T-helper 1 cell treated with Interleukin-12 subunit alpha and Interleukin-12 subunit beta and Interleukin-4 antibody, amounts not matched to agents 30 μg/mL and 1 μg/mL, for 36 hours (primary cell): Measurements from ENCODE around the gene HAS3.

Source experiments
- H3K27ac Mint-ChIP-seq: one replicate; pipeline ENCODE4 v1.8.0; 2021; ENCODE audit warnings: mild to moderate bottlenecking, mixed read lengths
- H3K27me3 Mint-ChIP-seq: one replicate; pipeline ENCODE4 v1.8.0; 2021; ENCODE audit warnings: low read depth, mixed read lengths
- H3K36me3 Mint-ChIP-seq: one replicate; pipeline ENCODE4 v1.8.0; 2021; ENCODE audit warnings: low read depth, mixed read lengths
- H3K4me1 Mint-ChIP-seq: one replicate; pipeline ENCODE4 v1.8.0; 2021; ENCODE audit warnings: low read depth, mixed read lengths
- H3K4me3 Mint-ChIP-seq: one replicate; pipeline ENCODE4 v1.8.0; 2021; ENCODE audit warnings: mild to moderate bottlenecking, moderate library complexity, mixed read lengths
- H3K9me3 Mint-ChIP-seq: one replicate; pipeline ENCODE4 v1.8.0; 2021; ENCODE audit warnings: mixed read lengths

Gene HAS3

DNA sequence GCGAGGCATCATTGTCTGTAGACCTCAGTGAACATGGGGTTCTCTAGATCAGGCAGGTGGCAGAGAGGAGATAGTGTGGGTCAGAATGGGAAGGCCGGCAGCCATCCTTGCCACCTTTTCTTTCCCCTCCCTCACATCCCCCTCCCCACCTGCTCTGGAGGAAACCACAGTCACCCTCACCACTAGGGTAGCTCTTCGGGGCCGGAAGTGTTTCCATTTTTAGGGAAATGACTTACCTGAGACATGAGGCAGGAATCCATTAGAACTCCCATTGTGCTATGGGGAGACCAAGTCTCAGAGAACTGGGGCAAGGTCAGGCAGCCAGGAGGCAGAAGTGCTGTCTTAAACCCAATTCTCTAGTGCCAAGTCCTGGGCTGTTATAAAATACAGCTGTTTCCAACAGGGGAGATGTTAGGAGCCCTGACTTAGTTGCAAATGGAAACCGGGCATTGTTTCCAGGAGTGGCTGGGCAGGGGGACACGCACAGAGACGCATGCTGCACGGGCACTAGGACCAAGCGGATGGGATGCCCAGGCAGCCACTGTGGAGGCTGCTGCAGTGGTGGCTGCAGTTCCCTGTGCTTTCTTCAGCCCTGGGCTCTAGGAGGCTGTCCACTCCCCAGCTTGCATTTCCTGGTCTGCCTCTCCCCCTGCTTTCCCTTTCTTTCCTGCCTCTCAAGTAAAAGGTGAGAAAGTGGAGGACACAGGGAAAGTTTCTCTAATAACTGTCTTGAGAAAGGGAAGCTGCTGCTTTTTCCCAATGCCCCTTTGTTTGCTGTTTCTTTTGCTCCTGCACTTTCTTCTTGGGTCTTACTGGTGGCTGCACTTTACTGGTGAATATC is 2.8 kb downstream of the HAS3 start:
- H3K4me1 Mint-ChIP-seq, result peaks cover 14% of the 10 kb centered on the region
- no peaks in the 10 kb centered on the region for H3K9me3 Mint-ChIP-seq
- peaks cover 8% of the 10 kb centered on the region for H3K36me3 Mint-ChIP-seq
- H3K27ac Mint-ChIP-seq, result no peak overlapping the region
- no peak overlapping the region for H3K4me3 Mint-ChIP-seq
- peaks cover 33% of the 10 kb centered on the region for H3K27me3 Mint-ChIP-seq

DNA sequence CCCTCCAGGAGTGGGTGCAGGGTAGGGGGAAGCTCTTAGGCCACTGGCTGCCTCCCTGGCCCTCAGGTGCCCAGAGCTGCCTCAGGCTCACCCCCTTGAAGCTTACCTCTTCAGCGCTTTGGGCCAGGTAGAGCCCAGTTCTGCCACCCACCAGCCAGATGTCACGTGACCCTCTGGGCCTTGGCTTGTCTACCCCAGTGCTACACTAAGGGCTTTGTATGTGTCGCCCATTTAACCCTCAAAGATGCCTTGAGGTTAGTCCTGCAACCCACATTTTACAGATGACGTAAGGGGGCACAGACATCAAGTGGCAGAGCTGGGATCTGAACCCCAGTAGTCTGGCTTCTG is 3.4 kb downstream of the HAS3 start:
- Mint-ChIP-seq H3K4me1 (peaks cover 14% of the 10 kb centered on the region), H3K4me3 (no peak overlapping the region), H3K36me3 (peaks cover 8% of the 10 kb centered on the region), H3K27ac (no peak overlapping the region), H3K27me3 (peaks cover 29% of the 10 kb centered on the region), H3K9me3 (no peaks in the 10 kb centered on the region)

DNA sequence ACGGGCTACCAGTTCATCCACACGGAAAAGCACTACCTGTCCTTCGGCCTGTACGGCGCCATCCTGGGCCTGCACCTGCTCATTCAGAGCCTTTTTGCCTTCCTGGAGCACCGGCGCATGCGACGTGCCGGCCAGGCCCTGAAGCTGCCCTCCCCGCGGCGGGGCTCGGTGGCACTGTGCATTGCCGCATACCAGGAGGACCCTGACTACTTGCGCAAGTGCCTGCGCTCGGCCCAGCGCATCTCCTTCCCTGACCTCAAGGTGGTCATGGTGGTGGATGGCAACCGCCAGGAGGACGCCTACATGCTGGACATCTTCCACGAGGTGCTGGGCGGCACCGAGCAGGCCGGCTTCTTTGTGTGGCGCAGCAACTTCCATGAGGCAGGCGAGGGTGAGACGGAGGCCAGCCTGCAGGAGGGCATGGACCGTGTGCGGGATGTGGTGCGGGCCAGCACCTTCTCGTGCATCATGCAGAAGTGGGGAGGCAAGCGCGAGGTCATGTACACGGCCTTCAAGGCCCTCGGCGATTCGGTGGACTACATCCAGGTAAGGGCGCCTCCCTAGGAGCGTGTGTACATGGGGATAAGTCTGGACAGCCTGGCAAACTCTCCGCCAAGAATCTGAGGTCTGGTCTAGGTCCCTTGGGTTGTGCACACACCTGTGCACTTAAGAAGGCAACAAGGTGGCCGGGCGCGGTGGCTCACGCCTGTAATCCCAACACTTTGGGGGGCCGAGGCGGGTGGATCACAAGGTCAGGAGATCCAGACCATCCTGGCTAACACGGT is 4.2 kb downstream of the HAS3 start:
- H3K27me3 Mint-ChIP-seq, result peaks cover 24% of the 10 kb centered on the region

DNA sequence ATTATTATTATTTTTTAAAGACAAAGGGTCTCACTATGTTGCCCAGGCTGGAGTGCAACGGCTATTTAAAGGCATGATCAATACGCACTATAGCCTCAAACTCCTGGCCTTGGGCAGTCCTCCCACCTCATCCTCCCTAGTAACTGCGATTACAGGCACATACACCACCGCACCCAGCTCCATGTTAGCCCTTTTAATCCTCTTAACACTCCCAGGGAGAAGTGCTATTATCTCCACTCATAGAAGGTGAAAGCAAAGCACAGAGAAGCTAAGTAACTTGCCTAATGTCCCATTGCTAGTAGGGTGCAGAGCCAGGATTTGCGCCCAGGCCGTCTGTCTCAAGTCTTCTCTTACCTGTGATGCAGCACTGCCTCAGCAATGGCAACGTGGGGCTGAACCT is 5.0 kb downstream of the HAS3 start:
- no peaks in the 10 kb centered on the region for H3K9me3 Mint-ChIP-seq
- no peak overlapping the region for H3K4me3 Mint-ChIP-seq
- no peak overlapping the region for H3K27ac Mint-ChIP-seq
- peaks cover 19% of the 10 kb centered on the region for H3K27me3 Mint-ChIP-seq
- H3K4me1 Mint-ChIP-seq, result peaks cover 15% of the 10 kb centered on the region
- peaks cover 12% of the 10 kb centered on the region for H3K36me3 Mint-ChIP-seq

More for the DNA sequence above, 4.2 kb downstream of the HAS3 start:
- peaks cover 14% of the 10 kb centered on the region for H3K4me1 Mint-ChIP-seq
- no peak overlapping the region for H3K4me3 Mint-ChIP-seq
- H3K27ac Mint-ChIP-seq, result no peak overlapping the region
- peaks cover 10% of the 10 kb centered on the region for H3K36me3 Mint-ChIP-seq
- no peaks in the 10 kb centered on the region for H3K9me3 Mint-ChIP-seq

DNA sequence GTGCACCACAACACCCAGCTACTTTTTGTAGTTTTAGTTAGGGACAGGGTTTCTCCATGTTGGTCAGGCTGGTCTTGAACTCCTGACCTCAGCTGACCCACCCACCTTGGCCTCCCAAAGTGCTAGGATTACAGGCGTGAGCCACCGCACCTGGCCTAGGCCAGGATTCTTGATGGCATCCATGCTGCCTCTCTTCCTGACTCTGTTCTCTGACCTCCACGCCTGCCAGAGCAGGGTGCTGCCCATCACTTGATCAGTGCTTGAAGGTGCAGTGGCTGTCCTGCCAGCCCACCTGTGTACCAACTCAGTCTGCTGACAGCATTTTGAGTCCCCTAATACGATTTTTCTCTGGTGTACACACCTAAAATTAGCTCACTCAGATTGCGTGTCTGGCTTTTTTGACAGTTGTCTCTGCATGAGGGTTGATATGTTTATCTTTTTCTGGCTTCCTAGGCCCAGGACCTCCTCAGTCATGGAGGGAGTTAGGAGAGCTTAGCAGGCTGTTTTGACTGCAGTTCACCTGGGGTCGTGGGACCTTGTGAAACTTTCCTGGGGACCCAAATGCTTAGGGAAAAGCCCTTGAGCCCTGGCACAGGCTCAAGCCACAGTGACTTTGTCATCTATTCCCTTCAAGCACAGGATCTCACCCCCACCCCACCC is 5.9 kb downstream of the HAS3 start:
- H3K4me1 Mint-ChIP-seq, result peaks cover 13% of the 10 kb centered on the region
- H3K36me3 Mint-ChIP-seq, result peaks cover 12% of the 10 kb centered on the region
- H3K27me3 Mint-ChIP-seq, result peaks cover 14% of the 10 kb centered on the region
- no peak overlapping the region for H3K4me3 Mint-ChIP-seq
- H3K9me3 Mint-ChIP-seq, result no peaks in the 10 kb centered on the region
- no peak overlapping the region for H3K27ac Mint-ChIP-seq

DNA sequence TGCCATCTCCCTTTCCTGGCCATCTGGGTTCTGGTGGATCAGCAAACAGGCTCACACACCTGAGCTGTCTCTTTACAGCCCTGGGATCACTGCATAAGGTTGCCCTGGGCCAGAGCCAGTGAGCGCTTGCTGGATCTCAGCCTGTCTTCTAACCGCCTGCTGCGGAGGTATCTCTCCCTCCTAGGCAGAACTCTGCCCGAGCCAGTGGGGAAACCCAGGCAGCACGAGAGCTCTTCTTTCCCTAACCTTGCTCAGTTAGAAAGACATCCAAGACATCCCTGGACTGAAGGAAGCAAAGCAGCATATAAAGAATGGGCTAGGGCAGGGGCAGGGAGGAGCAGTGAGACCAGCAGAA is 6.4 kb downstream of the HAS3 start:
- no peaks in the 10 kb centered on the region for H3K9me3 Mint-ChIP-seq
- peaks cover 11% of the 10 kb centered on the region for H3K4me1 Mint-ChIP-seq
- H3K4me3 Mint-ChIP-seq, result no peak overlapping the region
- no peak overlapping the region for H3K27ac Mint-ChIP-seq
- H3K36me3 Mint-ChIP-seq, result peaks cover 12% of the 10 kb centered on the region
- peaks cover 11% of the 10 kb centered on the region for H3K27me3 Mint-ChIP-seq

DNA sequence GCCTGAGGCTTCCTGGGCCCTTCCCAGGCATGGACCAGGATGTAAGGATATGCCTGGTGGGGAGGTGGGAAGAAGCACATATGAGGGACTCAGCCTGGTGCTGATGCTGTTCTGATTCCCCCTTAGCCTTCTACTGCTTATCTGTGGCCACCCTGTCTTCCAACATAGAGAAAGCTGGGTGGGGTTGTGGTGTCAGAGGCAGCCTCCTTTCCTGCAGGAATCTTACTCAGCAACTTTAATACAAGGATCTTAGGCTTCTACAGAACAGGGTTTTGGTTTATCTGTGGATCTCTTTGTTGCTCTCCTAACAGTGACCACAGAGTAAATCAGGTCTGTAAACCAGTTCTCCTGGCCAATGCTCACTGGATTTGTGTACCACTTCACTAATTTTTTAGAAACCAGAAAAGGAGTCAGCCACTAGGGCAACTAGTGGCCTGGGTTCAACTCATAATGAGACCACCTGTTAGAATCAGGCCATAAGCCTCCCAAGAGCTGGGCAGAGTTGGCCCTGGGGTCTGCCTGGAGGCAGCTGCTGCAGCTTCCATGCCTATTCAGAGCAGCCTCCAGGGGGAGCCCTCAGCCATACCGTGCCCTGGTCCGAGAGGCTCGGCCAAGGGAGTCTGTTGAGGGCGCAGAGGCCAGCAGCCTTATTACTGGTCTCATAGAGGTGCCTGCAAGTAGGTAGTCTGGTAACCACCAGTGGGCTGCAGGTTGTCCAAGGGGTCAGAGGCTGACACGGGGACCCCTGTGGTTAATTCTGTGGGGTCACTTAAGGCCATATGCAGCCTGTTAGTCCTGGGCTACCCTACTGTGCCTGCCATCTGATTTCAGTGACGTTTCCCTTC is 7.1 kb downstream of the HAS3 start:
- Mint-ChIP-seq H3K36me3 (peaks cover 12% of the 10 kb centered on the region), H3K4me1 (peaks cover 7% of the 10 kb centered on the region), H3K4me3 (no peak overlapping the region), H3K27me3 (peaks cover 7% of the 10 kb centered on the region), H3K27ac (no peak overlapping the region), H3K9me3 (no peaks in the 10 kb centered on the region)

DNA sequence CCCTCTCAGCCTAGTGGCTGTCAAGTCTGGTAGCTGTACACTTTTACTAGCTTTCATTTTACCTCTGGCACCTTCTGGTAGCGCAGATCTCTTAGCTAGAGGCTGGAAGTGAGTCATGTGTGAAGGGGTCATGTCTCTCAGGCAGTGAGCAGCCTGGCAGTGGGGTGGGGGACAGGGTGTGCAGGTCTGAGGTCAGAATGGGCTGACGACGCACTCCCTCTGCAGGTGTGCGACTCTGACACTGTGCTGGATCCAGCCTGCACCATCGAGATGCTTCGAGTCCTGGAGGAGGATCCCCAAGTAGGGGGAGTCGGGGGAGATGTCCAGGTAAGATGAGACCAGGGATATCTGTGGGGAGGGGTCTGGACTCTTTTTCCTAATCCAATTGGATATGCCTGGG is 7.8 kb downstream of the HAS3 start:
- Mint-ChIP-seq H3K36me3 (peaks cover 11% of the 10 kb centered on the region), H3K4me1 (peaks cover 7% of the 10 kb centered on the region), H3K27me3 (peaks cover 2% of the 10 kb centered on the region), H3K27ac (no peak overlapping the region), H3K9me3 (no peaks in the 10 kb centered on the region), H3K4me3 (no peak overlapping the region)

DNA sequence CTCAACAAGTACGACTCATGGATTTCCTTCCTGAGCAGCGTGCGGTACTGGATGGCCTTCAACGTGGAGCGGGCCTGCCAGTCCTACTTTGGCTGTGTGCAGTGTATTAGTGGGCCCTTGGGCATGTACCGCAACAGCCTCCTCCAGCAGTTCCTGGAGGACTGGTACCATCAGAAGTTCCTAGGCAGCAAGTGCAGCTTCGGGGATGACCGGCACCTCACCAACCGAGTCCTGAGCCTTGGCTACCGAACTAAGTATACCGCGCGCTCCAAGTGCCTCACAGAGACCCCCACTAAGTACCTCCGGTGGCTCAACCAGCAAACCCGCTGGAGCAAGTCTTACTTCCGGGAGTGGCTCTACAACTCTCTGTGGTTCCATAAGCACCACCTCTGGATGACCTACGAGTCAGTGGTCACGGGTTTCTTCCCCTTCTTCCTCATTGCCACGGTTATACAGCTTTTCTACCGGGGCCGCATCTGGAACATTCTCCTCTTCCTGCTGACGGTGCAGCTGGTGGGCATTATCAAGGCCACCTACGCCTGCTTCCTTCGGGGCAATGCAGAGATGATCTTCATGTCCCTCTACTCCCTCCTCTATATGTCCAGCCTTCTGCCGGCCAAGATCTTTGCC is 9.0 kb downstream of the HAS3 start:
- Mint-ChIP-seq H3K27ac (no peak overlapping the region), H3K36me3 (peaks cover 16% of the 10 kb centered on the region), H3K9me3 (no peaks in the 10 kb centered on the region), H3K4me3 (no peak overlapping the region), H3K27me3 (no peaks in the 10 kb centered on the region), H3K4me1 (peaks cover 7% of the 10 kb centered on the region)

DNA sequence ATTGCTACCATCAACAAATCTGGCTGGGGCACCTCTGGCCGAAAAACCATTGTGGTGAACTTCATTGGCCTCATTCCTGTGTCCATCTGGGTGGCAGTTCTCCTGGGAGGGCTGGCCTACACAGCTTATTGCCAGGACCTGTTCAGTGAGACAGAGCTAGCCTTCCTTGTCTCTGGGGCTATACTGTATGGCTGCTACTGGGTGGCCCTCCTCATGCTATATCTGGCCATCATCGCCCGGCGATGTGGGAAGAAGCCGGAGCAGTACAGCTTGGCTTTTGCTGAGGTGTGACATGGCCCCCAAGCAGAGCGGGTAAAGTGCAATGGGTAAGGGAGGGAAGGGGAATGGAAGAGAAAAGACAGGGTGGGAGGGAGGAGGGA is 9.5 kb downstream of the HAS3 start:
- Mint-ChIP-seq H3K27ac (no peak overlapping the region), H3K27me3 (no peaks in the 10 kb centered on the region), H3K4me3 (no peak overlapping the region), H3K36me3 (peaks cover 14% of the 10 kb centered on the region), H3K4me1 (peaks cover 7% of the 10 kb centered on the region), H3K9me3 (no peaks in the 10 kb centered on the region)

DNA sequence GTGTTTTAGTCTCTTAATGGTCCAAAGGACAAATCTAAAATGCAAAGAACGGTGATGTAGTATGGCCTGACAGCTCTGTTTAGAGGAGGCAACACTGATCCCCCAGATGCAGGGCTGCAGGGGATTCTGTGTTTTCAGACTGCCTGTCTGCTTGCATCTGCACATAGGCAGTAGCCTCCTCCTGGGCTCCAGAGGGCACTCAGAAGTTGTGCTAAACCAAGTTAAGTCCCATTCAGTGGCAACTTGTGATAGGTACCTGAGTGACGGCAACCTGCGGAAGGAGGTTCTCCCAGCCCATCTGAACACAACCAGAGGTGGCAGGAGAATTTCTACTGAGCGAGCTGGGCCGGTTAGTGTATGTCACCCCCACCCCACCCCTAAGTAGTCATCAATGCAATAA is 9.9 kb downstream of the HAS3 start:
- H3K4me3 Mint-ChIP-seq, result no peak overlapping the region
- no peaks in the 10 kb centered on the region for H3K27me3 Mint-ChIP-seq
- no peak overlapping the region for H3K27ac Mint-ChIP-seq
- H3K9me3 Mint-ChIP-seq, result no peaks in the 10 kb centered on the region
- H3K36me3 Mint-ChIP-seq, result peaks cover 18% of the 10 kb centered on the region
- H3K4me1 Mint-ChIP-seq, result peaks cover 7% of the 10 kb centered on the region

DNA sequence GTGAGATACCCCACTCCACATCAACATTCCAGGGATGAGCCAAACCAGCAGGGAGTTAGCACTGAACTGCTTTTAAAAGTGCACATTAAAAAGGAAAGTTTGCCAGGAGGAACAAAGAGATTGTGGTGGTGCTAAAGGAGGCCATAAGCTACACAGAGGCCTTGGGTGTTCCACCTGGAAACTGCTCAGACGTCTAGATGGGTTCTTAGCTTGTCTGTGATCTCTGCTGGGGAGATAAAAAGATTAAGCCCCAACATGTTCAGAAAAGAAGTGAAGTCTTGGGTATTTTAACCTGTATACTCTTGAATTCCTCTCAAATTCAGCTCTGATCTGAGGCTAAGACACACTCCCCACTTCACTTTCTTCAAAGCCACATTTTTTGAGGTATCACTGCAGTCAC is 10.4 kb downstream of the HAS3 start:
- Mint-ChIP-seq H3K27ac (no peak overlapping the region), H3K9me3 (no peaks in the 10 kb centered on the region), H3K36me3 (peaks cover 20% of the 10 kb centered on the region), H3K4me1 (peaks cover 7% of the 10 kb centered on the region), H3K27me3 (no peaks in the 10 kb centered on the region), H3K4me3 (no peak overlapping the region)

DNA sequence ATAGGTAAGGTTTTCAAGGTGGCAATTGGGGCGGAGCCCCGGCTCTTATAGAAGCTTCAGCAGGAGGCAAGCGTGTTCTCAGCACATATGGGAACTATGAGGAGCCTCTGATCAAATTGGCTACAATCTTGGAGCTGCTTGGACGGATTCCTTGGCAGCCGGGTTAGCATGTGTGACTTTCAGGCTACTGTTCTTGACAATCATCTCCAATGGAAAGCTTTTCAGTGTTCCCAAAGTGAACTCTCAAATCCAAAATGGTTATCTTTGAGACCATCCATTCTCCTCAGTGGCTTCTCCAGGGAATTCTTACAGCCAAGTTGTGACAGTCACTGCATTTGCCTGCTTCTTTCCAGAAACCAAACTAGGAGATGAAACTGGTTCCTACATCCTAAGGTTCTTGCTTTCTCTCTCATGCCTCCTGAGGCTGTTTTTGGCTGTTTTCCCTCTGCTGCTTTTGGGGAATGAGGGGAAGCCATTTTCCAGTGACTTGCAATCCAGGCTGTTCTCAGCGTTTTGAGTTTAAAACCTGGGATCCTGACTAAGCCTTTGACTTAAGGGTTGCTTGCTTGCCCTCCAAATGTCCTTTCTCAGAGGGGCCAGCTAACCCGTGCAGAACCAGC is 10.9 kb downstream of the HAS3 start:
- peaks cover 25% of the 10 kb centered on the region for H3K36me3 Mint-ChIP-seq
- peaks cover 7% of the 10 kb centered on the region for H3K4me1 Mint-ChIP-seq
- no peak overlapping the region for H3K4me3 Mint-ChIP-seq
- H3K9me3 Mint-ChIP-seq, result no peaks in the 10 kb centered on the region
- H3K27me3 Mint-ChIP-seq, result no peaks in the 10 kb centered on the region
- no peak overlapping the region for H3K27ac Mint-ChIP-seq
